ENCODE measurements around the gene LHFPL3.

DNA sequence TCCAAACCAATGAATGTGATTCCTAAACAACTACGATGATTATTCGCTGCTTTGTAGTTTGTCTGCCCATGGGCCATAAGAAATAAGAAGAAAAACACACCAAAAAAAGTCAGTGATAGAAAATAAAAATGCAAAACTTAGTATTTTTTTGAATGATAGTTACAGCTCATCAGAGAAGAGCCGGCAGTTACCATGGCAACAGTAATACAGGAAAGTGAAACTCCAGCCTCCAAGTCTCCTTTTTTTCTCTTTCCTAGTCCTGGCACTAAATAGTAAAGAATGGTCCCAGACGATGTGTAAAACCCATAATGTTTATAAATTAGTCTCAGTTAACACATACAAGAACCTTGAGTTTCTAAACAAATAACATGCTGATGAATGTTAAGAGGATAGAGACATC, 21.6 kb upstream of the LHFPL3 start:
- TF ChIP-seq, protein P1, sequence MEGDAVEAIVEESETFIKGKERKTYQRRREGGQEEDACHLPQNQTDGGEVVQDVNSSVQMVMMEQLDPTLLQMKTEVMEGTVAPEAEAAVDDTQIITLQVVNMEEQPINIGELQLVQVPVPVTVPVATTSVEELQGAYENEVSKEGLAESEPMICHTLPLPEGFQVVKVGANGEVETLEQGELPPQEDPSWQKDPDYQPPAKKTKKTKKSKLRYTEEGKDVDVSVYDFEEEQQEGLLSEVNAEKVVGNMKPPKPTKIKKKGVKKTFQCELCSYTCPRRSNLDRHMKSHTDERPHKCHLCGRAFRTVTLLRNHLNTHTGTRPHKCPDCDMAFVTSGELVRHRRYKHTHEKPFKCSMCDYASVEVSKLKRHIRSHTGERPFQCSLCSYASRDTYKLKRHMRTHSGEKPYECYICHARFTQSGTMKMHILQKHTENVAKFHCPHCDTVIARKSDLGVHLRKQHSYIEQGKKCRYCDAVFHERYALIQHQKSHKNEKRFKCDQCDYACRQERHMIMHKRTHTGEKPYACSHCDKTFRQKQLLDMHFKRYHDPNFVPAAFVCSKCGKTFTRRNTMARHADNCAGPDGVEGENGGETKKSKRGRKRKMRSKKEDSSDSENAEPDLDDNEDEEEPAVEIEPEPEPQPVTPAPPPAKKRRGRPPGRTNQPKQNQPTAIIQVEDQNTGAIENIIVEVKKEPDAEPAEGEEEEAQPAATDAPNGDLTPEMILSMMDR (IDR thresholded peaks at IDR 0.05; ENCODE audit: low read depth, low read length, poor library complexity, severe bottlenecking) = no peak
- TF ChIP-seq EZH2phosphoT487 (IDR thresholded peaks at IDR 0.05; ENCODE audit: borderline replicate concordance, low read length) = no peak
